Fibroblast of mammary gland (primary cell): ENCODE results near the gene RESF1.

Experiments
- DNase-seq: peaks from one replicate; pipeline ENCODE4 v3.0.0-alpha.2; 2010; ENCODE audit warnings: low read depth
- H3K4me3 ChIP-seq: 2 replicates; pipeline ENCODE4 v1.5.1; 2011; ENCODE audit warnings: low read depth, mild to moderate bottlenecking, low read length, moderate library complexity; ENCODE audit not compliant: control insufficient read depth
- TF ChIP-seq, protein P1 (sequence below): conservative IDR thresholded peaks from 2 replicates; pipeline ENCODE4 v1.5.1; 2011; ENCODE audit warnings: low read depth, low read length, inconsistent platforms; ENCODE audit not compliant: control insufficient read depth, insufficient read depth

Gene RESF1

DNA sequence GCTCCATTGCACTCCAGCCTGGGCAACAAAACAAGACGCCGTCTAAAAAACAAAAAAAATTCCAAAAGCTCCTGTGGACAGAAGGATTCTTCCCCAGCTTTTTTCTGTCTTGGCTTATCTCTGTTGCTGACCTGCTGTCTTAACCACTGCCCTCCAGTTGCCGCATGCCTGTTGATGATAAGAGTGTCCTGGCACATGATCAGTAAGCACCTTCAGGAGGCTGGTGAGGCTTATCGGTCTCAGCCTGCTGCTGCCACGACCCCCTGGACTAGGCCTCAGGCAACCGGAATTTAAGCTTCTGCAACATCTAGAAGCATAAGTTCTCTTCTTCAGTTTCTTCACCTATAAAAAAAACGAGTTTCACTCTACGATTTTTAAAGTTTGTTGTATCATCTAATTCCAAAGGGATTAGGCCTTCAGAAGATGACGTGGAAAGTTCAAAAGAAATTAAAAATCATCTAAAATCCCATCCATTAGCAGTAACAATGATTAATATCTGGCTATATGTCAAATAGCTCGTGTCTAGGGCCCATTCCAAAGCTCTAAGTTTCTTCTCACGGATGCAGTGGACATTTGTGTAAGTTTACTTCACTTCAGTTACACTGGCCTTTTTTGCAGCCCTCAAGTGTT, 46.4 kb downstream of the RESF1 start:
- DNase-seq = no peak

More for the DNA sequence above, 46.4 kb downstream of the RESF1 start:
- TF ChIP-seq, protein P1, sequence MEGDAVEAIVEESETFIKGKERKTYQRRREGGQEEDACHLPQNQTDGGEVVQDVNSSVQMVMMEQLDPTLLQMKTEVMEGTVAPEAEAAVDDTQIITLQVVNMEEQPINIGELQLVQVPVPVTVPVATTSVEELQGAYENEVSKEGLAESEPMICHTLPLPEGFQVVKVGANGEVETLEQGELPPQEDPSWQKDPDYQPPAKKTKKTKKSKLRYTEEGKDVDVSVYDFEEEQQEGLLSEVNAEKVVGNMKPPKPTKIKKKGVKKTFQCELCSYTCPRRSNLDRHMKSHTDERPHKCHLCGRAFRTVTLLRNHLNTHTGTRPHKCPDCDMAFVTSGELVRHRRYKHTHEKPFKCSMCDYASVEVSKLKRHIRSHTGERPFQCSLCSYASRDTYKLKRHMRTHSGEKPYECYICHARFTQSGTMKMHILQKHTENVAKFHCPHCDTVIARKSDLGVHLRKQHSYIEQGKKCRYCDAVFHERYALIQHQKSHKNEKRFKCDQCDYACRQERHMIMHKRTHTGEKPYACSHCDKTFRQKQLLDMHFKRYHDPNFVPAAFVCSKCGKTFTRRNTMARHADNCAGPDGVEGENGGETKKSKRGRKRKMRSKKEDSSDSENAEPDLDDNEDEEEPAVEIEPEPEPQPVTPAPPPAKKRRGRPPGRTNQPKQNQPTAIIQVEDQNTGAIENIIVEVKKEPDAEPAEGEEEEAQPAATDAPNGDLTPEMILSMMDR = no peak
- no peak overlapping the region for H3K4me3 ChIP-seq
